GM21367 (cell line): ENCODE data around the gene NCAPD2.
"Not testable (repeated sequence)": the region's sequence is repeated elsewhere in the genome, so short reads cannot be mapped to it uniquely, and the experiment has no call there.

ENCODE experiments used
- ATAC-seq: cut with Tn5 transposase; IDR thresholded peaks from one replicate; pipeline ENCODE4 v1.9.1; 2021; ENCODE audit not compliant: unreplicated experiment

The NCAPD2 gene

DNA sequence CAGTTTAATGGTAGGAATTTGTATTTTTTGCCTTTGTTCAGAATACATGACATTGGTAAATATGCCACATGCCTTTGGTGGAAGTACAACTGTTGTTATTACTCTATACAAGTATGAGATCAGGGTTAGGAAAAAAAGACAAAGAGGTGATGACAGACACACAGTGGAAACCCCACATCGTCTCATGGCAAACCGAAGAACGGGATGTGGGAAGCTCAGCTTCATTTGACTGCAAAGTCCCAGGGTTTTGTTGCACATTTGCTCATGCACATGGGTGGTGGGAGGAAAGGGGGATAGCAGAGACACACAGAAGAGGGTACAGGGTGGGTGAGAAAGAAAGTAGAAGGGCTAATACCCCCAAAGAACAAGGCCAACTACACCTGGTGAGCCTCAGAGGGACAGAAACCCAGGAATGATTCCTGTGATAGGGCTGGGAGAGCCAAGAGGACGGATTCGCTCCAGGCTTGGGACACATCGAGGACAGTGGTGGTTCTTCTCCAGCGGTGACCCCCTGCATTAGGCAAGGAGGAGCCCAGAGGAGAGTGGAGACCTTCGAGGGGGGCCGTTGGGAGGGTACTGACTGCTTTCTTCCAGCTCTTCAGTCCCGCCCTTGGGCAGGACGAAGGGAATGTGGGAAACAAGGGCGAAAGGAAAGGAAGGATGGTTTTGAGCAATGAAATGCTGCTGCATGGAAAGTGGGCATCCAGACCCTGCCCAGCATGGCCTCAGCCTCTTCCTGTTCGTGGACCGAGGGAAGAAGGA, 31.5 kb upstream of the NCAPD2 start:
- no peak for ATAC-seq

DNA sequence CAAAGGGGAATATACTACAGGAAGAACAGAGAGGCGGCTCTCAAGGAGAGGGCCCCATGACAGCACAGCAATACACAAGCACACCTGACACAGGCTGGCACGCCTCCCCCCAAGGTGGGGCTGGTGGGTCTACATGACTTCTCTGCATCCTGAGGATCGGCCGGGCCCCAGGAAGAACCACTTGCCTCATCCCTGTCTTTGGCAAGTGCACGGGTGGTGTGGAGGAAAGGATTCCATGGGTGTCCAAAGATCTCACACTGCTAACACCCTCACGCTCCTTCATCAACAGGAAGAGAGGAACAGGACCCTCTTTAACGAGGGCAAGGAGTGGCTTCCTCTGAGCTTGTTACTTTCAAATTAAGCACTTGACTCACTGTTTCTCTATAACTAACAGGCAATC, 30.7 kb upstream of the NCAPD2 start:
- no peak for ATAC-seq

DNA sequence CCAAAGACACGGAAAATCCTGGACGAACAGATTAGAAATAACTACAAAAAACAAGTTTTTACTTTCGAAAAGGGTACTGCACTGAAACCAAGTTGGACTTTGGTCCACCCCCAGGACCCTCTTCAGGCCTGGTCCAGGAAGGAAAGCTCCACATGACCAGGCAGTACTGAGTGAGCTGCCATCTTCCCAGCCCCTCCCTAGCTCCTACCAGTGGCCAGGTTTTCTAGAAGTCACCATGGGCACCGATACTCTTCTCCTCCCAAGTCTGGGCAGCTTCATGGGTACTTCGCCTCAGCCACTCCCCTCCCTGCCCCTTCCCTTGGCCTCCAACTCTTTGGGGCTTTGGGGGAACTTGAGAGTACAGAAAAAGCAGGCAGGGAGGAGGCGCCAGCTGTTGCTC, 30.0 kb upstream of the NCAPD2 start:
- ATAC-seq: no peak

DNA sequence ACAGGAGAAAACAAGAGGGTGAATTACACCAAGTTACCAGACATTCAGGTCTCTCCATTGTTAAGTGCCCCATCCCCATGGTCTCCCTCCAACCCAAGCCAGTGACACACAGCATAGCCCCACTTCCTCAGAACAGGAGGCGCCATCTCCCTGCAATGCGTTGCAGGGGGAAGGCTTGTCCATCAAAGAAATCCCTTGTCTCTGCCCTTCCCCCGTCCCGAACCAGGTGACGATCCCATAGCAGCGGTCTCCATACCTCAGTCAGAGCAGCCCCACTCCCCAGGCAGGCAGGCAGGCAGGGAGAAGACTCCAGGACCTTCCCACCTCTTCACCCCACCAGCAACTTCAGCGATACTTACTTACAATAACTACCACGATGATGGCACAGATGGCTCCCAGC, 29.4 kb upstream of the NCAPD2 start:
- ATAC-seq: no peak

DNA sequence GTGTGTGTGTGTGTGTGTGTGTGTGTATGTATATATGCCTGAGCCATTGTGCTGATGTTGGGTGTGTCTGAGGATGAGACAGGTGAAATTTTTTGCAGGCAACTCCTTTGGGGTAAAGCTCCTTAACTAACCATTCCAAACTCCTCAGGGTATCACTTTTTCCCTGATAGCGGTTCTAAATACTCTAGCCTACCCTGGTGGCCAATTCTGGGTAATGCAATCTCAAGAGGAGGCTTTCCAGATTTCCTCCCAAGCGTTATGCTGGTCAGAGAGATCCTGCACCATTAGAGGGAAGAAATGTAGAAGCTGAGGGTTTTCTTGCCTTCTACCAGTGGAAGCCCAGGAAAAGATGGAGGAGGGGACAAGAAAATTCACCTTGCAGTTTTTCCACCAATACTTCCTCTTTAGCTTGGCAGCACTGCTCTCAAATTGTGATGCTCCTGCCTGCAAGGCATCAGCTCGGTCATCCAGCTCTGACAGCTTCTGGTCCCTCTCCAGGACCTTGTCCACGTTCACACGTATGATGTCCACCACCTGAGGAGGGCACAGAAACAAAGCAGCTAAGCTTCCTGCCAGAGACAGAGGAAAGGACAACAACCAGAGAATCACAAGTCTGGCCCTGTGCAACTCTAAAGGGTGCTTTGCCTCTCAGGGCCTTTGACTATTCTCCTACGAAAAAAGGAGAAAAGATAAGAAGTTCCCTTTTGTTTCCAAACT, 28.3 kb upstream of the NCAPD2 start:
- ATAC-seq: no peak

- ATAC-seq: no peak
Measured at GRCh38 chr12:6466184-6466573, 27.7 kb upstream of the NCAPD2 start.

GRCh38 chr12:6466751-6467150, 27.2 kb upstream of the NCAPD2 start:
- not testable (repeated sequence) for ATAC-seq

DNA sequence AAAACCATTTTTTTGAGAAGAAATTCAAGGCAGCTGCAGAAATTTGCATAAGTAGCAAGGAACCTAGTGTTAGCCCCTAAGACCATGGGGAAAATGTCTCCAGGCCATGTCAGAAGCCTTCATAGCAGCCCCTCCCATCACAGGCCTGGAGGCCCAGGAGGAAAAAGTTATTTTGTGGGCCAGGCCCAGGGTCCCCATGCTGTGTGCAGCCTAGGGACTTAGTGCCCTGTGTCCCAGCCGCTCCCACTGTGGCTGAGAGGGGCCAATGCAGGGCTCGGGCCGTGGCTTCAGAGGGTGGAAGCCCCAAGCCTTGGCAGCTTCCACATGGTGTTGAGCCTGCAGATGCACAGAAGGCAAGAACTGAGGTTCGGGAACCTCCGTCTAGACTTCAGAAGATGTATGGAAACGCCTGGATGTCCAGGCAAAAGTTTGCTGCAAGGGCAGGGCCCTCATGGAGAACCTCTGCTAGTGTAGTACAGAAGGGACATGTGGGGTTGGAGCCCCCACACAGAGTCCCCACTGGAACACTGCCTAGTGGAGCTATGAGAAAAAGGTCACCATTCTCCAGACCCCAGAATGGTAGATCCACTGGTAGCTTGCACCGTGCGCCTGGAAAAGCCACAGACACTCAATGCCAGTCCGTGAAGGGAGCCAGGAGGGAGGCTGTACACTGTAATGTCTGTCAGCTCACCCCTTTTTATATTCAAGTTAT, 26.2 kb upstream of the NCAPD2 start:
- not testable (repeated sequence) for ATAC-seq

- no peak for ATAC-seq
Measured at GRCh38 chr12:6468283-6468575, 25.7 kb upstream of the NCAPD2 start.

- no peak for ATAC-seq
Measured at GRCh38 chr12:6469092-6469491, 24.8 kb upstream of the NCAPD2 start.

- no peak for ATAC-seq
Measured at GRCh38 chr12:6469609-6470374, 24.1 kb upstream of the NCAPD2 start.

DNA sequence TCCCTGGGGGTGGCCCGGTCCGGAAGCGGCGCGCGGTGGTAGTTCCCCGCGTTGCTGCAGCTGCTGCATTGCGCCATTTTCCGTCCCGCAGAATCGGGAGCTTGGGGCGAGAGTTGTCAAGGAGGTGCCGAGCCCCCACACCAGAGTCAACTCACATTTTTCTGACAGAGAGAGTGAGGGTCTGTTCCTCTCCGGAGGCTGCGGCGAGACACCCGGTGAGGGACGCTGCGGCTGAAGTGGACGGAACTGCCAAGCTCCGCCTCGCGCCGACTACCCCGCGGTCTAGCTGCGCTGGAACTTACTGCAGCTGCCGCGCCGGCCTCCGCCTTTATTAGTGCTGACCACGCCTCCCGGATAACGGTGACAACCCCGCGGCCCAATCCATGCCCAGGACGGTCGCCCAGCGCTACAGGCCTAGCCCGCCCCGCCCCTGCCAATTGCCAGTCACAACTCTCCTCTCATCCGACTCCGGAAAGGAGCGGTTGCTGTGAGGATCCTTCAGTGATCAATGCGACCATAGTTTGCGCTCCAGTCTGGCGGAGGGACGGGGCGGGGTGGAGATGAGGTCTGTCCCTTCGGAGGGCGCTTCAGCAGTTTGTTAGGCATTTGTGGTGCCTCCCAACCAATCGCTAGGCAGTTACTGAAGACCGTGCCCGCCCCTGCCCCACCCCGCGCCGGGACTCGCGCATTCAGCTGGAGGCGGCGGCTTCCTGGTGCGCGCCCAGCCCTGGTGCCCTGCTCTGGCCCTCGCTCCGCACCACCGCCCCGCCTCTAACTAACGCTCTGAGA, 23.3 kb upstream of the NCAPD2 start, which contains the start of gene VAMP1:
Gene VAMP1, minus strand, starts transcription at position 303 of the 789 bp plus-strand sequence. Its CDS starts 146 bp downstream, at position 157.
- peak; percentile 77 for ATAC-seq

GRCh38 chr12:6471989-6472360, 21.9 kb upstream of the NCAPD2 start:
- ATAC-seq: no peak

DNA sequence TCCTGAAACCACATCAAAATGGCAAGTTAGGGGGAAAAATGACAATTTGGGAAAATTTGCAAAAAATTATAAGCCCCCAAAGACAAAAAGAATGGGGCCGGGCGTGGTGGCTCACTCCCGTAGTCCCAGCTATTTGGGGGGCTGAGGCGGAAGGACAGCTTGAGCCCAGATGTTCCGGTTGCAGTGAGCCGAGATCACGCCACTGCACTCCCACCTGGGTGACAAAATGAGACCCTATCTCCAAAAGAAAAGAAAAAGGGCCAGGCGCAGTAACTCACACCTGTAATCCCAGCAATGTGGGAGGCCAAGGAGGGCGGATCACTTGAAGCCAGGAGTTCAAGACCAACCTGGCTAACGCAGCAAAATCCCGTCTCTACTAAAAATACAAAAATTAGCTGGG, 21.4 kb upstream of the NCAPD2 start:
- no peak for ATAC-seq

DNA sequence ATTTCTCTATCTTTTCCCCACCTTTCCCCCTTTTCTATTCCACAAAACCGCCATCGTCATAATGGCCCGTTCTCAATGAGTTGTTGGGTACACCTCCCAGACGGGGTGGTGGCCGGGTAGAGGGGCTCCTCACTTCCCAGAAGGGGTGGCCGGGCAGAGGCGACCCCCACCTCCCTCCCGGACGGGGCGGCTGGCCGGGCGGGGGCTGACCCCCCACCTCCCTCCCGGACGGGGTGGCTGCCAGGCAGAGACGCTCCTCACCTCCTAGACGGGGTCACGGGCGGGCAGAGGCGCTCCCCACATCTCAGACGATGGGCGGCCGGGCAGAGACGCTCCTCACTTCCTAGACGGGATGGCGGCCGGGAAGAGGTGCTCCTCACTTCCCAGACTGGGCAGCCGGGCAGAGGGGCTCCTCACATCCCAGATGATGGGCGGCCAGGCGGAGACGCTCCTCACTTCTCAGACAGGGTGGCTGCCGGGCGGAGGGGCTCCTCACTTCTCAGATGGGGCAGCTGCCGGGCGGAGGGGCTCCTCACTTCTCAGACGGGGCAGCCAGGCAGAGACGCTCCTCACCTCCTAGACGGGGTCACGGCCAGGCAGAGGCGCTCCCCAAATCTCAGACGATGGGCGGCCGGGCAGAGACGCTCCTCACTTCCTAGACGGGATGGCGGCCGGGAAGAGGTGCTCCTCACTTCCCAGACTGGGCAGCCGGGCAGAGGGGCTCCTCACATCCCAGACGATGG, 18.5 kb upstream of the NCAPD2 start:
- ATAC-seq: not testable (repeated sequence)

DNA sequence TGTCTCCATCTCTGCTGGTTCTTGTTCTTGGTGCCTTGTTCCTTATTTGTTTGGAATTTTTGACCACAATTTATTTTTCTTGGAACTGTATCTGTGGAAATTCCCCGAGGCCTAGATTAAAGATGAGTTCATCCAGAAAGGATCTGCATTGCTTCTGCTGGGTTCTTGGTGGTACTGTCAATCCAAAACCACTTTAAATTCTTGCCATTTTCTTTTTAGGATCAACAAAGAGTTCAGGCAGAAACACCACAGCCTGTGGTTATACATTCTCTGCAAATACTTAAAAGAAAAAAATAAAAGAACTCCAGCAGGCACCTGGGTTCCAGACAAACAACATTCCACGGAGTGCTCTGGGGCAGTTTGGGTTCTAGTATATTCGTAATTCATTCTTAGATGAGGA, 17.4 kb upstream of the NCAPD2 start:
- ATAC-seq: no peak

DNA sequence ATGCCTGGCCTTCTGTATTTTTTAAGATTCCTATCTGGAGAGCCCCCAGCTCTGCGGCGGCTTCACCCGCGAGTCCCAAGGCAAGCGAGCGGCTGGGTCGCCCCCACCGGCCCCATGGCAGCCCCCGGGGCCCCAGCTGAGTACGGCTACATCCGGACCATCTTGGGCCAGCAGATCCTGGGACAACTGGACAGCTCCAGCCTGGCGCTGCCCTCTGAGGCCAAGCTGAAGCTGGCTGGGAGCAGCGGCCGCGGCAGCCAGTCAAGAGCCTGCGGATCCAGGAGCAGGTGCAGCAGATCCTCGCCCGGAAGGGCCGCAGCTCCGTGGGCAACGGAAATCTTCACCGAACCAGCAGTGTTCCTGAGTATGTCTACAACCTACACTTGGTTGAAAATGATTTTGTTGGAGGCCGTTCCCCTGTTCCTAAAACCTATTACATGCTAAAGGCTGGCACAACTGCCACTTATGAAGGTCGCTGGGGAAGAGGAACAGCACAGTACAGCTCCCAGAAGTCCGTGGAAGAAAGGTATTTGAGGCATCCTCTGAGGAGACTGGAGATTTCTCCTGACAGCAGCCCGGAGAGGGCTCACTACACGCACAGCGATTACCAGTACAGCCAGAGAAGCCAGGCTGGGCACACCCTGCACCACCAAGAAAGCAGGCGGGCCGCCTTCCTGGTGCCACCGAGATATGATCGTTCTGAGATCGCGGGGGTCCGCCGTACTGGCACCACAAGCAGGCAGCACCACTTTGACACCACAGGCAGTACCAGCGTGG, 16.1 kb upstream of the NCAPD2 start:
- ATAC-seq: not testable (repeated sequence)

DNA sequence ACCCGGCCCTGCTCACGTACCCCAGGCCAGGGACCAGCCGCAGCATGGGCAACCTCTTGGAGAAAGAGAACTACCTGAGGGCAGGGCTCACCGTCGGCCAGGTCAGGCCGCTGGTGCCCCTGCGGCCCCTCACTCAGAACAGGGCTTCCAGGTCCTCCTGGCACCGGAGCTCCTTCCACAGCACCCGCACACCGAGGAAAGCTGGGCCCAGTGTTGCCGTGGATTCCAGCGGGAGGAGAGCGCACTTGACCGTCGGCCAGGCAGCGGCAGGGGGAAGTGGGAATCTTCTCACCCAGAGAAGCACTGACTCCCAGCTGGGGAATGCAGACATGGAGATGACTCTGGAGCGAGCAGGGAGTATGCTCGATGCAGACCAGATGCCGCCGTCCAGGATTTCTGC, 15.5 kb upstream of the NCAPD2 start:
- ATAC-seq: no peak

- ATAC-seq: no peak
Measured at GRCh38 chr12:6488240-6488639, 5.7 kb upstream of the NCAPD2 start.
